ENCODE results near the gene ARHGAP20.

The ARHGAP20 gene

GRCh38 chr11:110655967-110656366 is 56.3 kb downstream of the ARHGAP20 start:
- no peaks in the 10 kb centered on the region for H3K36me3 ChIP-seq (replicated peaks in 1 of 2; ENCODE audit: control insufficient read depth in 2 of 2, insufficient read depth in 2 of 2, low read length in 2 of 2)
- no peaks in the 10 kb centered on the region for H3K4me1 ChIP-seq (ENCODE audit: control insufficient read depth in 2 of 2, insufficient read depth in 1 of 2, low read depth in 1 of 2, low read length in 2 of 2)
- H2AK5ac ChIP-seq (ENCODE audit: low read depth, low read length): no peak overlapping the region
- H4K8ac ChIP-seq (ENCODE audit: low read depth, low read length): no peak overlapping the region
- no peak overlapping the region for H3K4ac ChIP-seq (ENCODE audit: low read length)
- no peak for DNase-seq (ENCODE audit: low spot score)
- no peak overlapping the region for H4K91ac ChIP-seq (ENCODE audit: low read depth, low read length, poor library complexity)
- H3K9me3 ChIP-seq (replicated peaks in 1 of 2; ENCODE audit: control insufficient read depth in 2 of 2, insufficient read depth in 1 of 2, low read depth in 1 of 2, low read length in 2 of 2): no peaks in the 10 kb centered on the region
- no peaks in the 10 kb centered on the region for H3K27me3 ChIP-seq (ENCODE audit: control insufficient read depth in 3 of 3, insufficient read depth in 3 of 3, low read depth in 1 of 3, low read length in 3 of 3)
- no peak overlapping the region for H2BK15ac ChIP-seq (ENCODE audit: low read length)
- no peak overlapping the region for H3K23ac ChIP-seq (ENCODE audit: low read depth, low read length, poor library complexity)
- H3K18ac ChIP-seq (ENCODE audit: low read length): no peak overlapping the region
- no peak overlapping the region for H2BK5ac ChIP-seq (ENCODE audit: low read length)
- WGBS, 2 donors (ENCODE audit: extremely low coverage in 2 of 2, insufficient read length in 2 of 2, insufficient replicate concordance in 1 of 2): no CpG with 5 or more reads among the region's 3 CpGs
- no peak overlapping the region for H2BK120ac ChIP-seq (ENCODE audit: low read depth, low read length)
- H3K27ac ChIP-seq (replicated peaks; ENCODE audit: low read length): no peak overlapping the region
- no peak overlapping the region for H2BK12ac ChIP-seq (ENCODE audit: low read length)
- H3K79me1 ChIP-seq (ENCODE audit: low read depth, low read length): no peaks in the 10 kb centered on the region
- H3K4me3 ChIP-seq (ENCODE audit: low read length in 2 of 2): no peak overlapping the region
- no peak overlapping the region for H3K9ac ChIP-seq (ENCODE audit: low read depth, low read length, poor library complexity)
- no peak overlapping the region for H2AFZ ChIP-seq (ENCODE audit: low read length)
- H3K4me2 ChIP-seq (ENCODE audit: insufficient read depth, low read length, poor library complexity, severe bottlenecking): no peak overlapping the region
- no peak overlapping the region for H3K14ac ChIP-seq (ENCODE audit: low read length)

DNA sequence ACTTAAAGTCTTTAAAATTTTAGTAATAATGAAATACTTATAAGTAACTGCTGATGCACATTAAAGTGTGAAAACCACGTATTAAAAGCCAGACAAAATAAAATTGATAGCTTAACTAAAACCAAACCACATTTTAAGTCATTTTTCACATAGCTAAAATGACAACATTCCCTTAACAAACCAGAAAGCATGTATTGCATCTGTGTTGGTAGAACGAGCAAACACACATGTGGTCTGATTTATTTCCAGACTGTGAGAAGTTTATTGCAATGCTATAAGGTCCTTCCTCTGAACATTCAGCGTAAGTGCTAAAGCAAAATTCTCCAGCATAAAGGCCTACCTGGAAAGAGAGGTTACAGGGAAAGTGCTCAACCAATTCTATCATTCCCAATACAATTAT is 57.8 kb downstream of the ARHGAP20 start:
- no CpG with 5 or more reads among the region's 3 CpGs for WGBS, 2 donors (ENCODE audit: extremely low coverage in 2 of 2, insufficient read length in 2 of 2, insufficient replicate concordance in 1 of 2)
- H3K18ac ChIP-seq (ENCODE audit: low read length): no peak overlapping the region
- no peaks in the 10 kb centered on the region for H3K9me3 ChIP-seq (replicated peaks in 1 of 2; ENCODE audit: control insufficient read depth in 2 of 2, insufficient read depth in 1 of 2, low read depth in 1 of 2, low read length in 2 of 2)
- no peak overlapping the region for H3K9ac ChIP-seq (ENCODE audit: low read depth, low read length, poor library complexity)
- no peak overlapping the region for H4K91ac ChIP-seq (ENCODE audit: low read depth, low read length, poor library complexity)
- H3K27ac ChIP-seq (replicated peaks; ENCODE audit: low read length): no peak overlapping the region
- H2BK12ac ChIP-seq (ENCODE audit: low read length): no peak overlapping the region
- DNase-seq (ENCODE audit: low spot score): no peak
- H2AK5ac ChIP-seq (ENCODE audit: low read depth, low read length): no peak overlapping the region
- H3K4me1 ChIP-seq (ENCODE audit: control insufficient read depth in 2 of 2, insufficient read depth in 1 of 2, low read depth in 1 of 2, low read length in 2 of 2): no peaks in the 10 kb centered on the region
- no peak overlapping the region for H3K4me3 ChIP-seq (ENCODE audit: low read length in 2 of 2)
- H3K4me2 ChIP-seq (ENCODE audit: insufficient read depth, low read length, poor library complexity, severe bottlenecking): no peak overlapping the region
- no peak overlapping the region for H4K8ac ChIP-seq (ENCODE audit: low read depth, low read length)
- no peaks in the 10 kb centered on the region for H3K36me3 ChIP-seq (replicated peaks in 1 of 2; ENCODE audit: control insufficient read depth in 2 of 2, insufficient read depth in 2 of 2, low read length in 2 of 2)
- H3K23ac ChIP-seq (ENCODE audit: low read depth, low read length, poor library complexity): no peak overlapping the region
- H2AFZ ChIP-seq (ENCODE audit: low read length): no peak overlapping the region
- H3K27me3 ChIP-seq (ENCODE audit: control insufficient read depth in 3 of 3, insufficient read depth in 3 of 3, low read depth in 1 of 3, low read length in 3 of 3): no peaks in the 10 kb centered on the region
- no peak overlapping the region for H2BK15ac ChIP-seq (ENCODE audit: low read length)
- no peaks in the 10 kb centered on the region for H3K79me1 ChIP-seq (ENCODE audit: low read depth, low read length)
- H3K14ac ChIP-seq (ENCODE audit: low read length): no peak overlapping the region
- no peak overlapping the region for H3K4ac ChIP-seq (ENCODE audit: low read length)
- no peak overlapping the region for H2BK120ac ChIP-seq (ENCODE audit: low read depth, low read length)
- H2BK5ac ChIP-seq (ENCODE audit: low read length): no peak overlapping the region

DNA sequence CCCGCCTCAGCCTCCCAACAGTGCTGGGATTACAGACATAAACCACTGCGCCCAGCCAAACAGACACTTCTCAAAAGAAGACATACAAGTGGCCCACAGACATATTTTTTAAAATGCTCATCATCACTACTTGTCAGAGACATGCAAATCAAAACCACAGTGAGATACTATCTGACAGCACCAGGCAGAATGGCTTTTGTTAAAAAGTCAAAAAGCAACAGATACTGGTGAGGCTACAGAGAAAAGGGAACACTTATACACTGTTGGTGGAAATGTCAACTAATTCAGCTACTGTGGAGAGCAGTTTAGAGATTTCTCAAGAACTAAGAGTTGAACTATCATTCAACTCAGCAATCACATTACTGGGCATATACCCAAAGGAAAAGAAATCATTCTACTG is 67.0 kb downstream of the ARHGAP20 start:
- Histone ChIP-seq H2BK120ac (ENCODE audit: low read depth, low read length) (no peak overlapping the region), H3K9me3 (replicated peaks in 1 of 2; ENCODE audit: control insufficient read depth in 2 of 2, insufficient read depth in 1 of 2, low read depth in 1 of 2, low read length in 2 of 2) (no peaks in the 10 kb centered on the region), H2AFZ (ENCODE audit: low read length) (no peak overlapping the region), H3K4ac (ENCODE audit: low read length) (no peak overlapping the region), H2AK5ac (ENCODE audit: low read depth, low read length) (no peak overlapping the region), H2BK5ac (ENCODE audit: low read length) (no peak overlapping the region), H4K8ac (ENCODE audit: low read depth, low read length) (no peak overlapping the region), H3K4me3 (ENCODE audit: low read length in 2 of 2) (no peak overlapping the region), H2BK15ac (ENCODE audit: low read length) (no peak overlapping the region), H4K91ac (ENCODE audit: low read depth, low read length, poor library complexity) (no peak overlapping the region), H2BK12ac (ENCODE audit: low read length) (no peak overlapping the region), H3K23ac (ENCODE audit: low read depth, low read length, poor library complexity) (no peak overlapping the region), H3K36me3 (replicated peaks in 1 of 2; ENCODE audit: control insufficient read depth in 2 of 2, insufficient read depth in 2 of 2, low read length in 2 of 2) (no peaks in the 10 kb centered on the region), H3K18ac (ENCODE audit: low read length) (no peak overlapping the region), H3K27me3 (ENCODE audit: control insufficient read depth in 3 of 3, insufficient read depth in 3 of 3, low read depth in 1 of 3, low read length in 3 of 3) (no peaks in the 10 kb centered on the region), H3K9ac (ENCODE audit: low read depth, low read length, poor library complexity) (no peak overlapping the region), H3K4me2 (ENCODE audit: insufficient read depth, low read length, poor library complexity, severe bottlenecking) (no peak overlapping the region), H3K14ac (ENCODE audit: low read length) (no peak overlapping the region), H3K79me1 (ENCODE audit: low read depth, low read length) (no peaks in the 10 kb centered on the region), H3K4me1 (ENCODE audit: control insufficient read depth in 2 of 2, insufficient read depth in 1 of 2, low read depth in 1 of 2, low read length in 2 of 2) (no peaks in the 10 kb centered on the region), H3K27ac (replicated peaks; ENCODE audit: low read length) (no peak overlapping the region)
- WGBS, 2 donors (ENCODE audit: extremely low coverage in 2 of 2, insufficient read length in 2 of 2, insufficient replicate concordance in 1 of 2): no CpG with 5 or more reads among the region's 2 CpGs
- DNase-seq (ENCODE audit: low spot score): no peak

DNA sequence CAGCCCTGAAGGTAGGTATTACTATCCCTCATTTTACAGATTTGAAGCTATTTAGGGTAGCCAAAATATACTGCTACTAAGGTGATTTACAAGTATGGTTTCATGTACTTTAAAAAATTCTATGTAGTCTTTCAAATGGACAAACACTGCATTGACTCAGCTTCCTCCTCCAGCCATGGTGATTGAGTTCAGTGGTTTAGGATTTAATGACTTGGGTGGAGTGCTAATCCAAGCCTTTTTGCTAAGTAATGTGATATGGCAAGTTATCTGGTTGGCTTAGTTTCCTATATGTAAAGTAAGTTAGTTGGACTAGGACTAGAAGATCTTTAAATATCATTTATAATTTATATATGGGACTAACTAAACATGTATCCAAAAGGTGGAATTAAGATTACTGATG is 77.9 kb downstream of the ARHGAP20 start:
- Histone ChIP-seq H3K4ac (ENCODE audit: low read length) (no peak overlapping the region), H2AK5ac (ENCODE audit: low read depth, low read length) (no peak overlapping the region), H3K79me1 (ENCODE audit: low read depth, low read length) (no peaks in the 10 kb centered on the region), H2BK12ac (ENCODE audit: low read length) (no peak overlapping the region), H3K23ac (ENCODE audit: low read depth, low read length, poor library complexity) (no peak overlapping the region), H2BK15ac (ENCODE audit: low read length) (no peak overlapping the region), H3K36me3 (replicated peaks in 1 of 2; ENCODE audit: control insufficient read depth in 2 of 2, insufficient read depth in 2 of 2, low read length in 2 of 2) (no peaks in the 10 kb centered on the region), H2AFZ (ENCODE audit: low read length) (no peak overlapping the region), H3K18ac (ENCODE audit: low read length) (no peak overlapping the region), H4K91ac (ENCODE audit: low read depth, low read length, poor library complexity) (no peak overlapping the region), H3K27ac (replicated peaks; ENCODE audit: low read length) (no peak overlapping the region), H3K4me2 (ENCODE audit: insufficient read depth, low read length, poor library complexity, severe bottlenecking) (no peak overlapping the region), H2BK5ac (ENCODE audit: low read length) (no peak overlapping the region), H2BK120ac (ENCODE audit: low read depth, low read length) (no peak overlapping the region), H3K9me3 (replicated peaks in 1 of 2; ENCODE audit: control insufficient read depth in 2 of 2, insufficient read depth in 1 of 2, low read depth in 1 of 2, low read length in 2 of 2) (no peaks in the 10 kb centered on the region), H3K4me1 (ENCODE audit: control insufficient read depth in 2 of 2, insufficient read depth in 1 of 2, low read depth in 1 of 2, low read length in 2 of 2) (no peaks in the 10 kb centered on the region), H3K9ac (ENCODE audit: low read depth, low read length, poor library complexity) (no peak overlapping the region), H3K4me3 (ENCODE audit: low read length in 2 of 2) (no peak overlapping the region), H4K8ac (ENCODE audit: low read depth, low read length) (no peak overlapping the region), H3K27me3 (ENCODE audit: control insufficient read depth in 3 of 3, insufficient read depth in 3 of 3, low read depth in 1 of 3, low read length in 3 of 3) (no peaks in the 10 kb centered on the region), H3K14ac (ENCODE audit: low read length) (no peak overlapping the region)
- DNase-seq (ENCODE audit: low spot score): no peak
